Stomach (tissue), 9 donors: Measurements from ENCODE around the gene MSN. TPM values are rescaled to one million over a fixed set of nuclear protein-coding genes. Genes with fewer than 3 reads are reported as not detected.
A peak's percentile ranks its signal among the peaks of the same experiment; 100 is the strongest.
"Not testable (repeated sequence)": the region's sequence is repeated elsewhere in the genome, so short reads cannot be mapped to it uniquely, and the experiment has no call there.

Source experiments
- DNase-seq, 2 donors: peaks; one replicate each; pipeline versions ENCODE4 v3.0.0 to v3.0.0-alpha.2; 2013 to 2019
- H3K27ac ChIP-seq, 5 donors: fragments of 200-600 bp in 4 of 5; sonication (generic) in 4 of 5; one replicate each; pipeline ENCODE4 v1.5.1; 2013 to 2019; ENCODE audit warnings: mild to moderate bottlenecking in 1 of 5, moderate library complexity in 1 of 5
- H3K27me3 ChIP-seq, 3 donors: fragments of 200-600 bp; sonication (generic); one replicate each; pipeline ENCODE4 v1.5.1; 2017 to 2019; ENCODE audit warnings: mixed run types in 1 of 3
- H3K36me3 ChIP-seq, 4 donors: fragments of 200-600 bp; sonication (generic); 1 replicate in 3 of 4; 2 replicates in 1 of 4; pipeline ENCODE4 v1.5.1; 2016 to 2019
- H3K4me1 ChIP-seq, 4 donors: fragments of 200-600 bp; sonication (generic); one replicate each; pipeline ENCODE4 v1.5.1; 2016 to 2019
- H3K4me3 ChIP-seq, 4 donors: fragments of 200-600 bp; sonication (generic) in 3 of 4; one replicate each; pipeline ENCODE4 v1.5.1; 2016 to 2019; ENCODE audit warnings: mild to moderate bottlenecking in 1 of 4
- H3K9me3 ChIP-seq, 4 donors: fragments of 200-600 bp; sonication (generic); one replicate each; pipeline ENCODE4 v1.5.1; 2016 to 2019
- EP300 ChIP-seq: sonication (generic); formaldehyde crosslinking; IDR thresholded peaks from one replicate; pipeline ENCODE4 v1.6.1; 2017; ENCODE audit warnings: antibody characterized with exemption
- POLR2A ChIP-seq, 4 donors: fragments of 450-650 bp; IDR thresholded peaks; one replicate each; pipeline ENCODE4 v1.6.1; 2016; ENCODE audit warnings: antibody characterized with exemption in 4 of 4, control low read depth in 2 of 4, mild to moderate bottlenecking in 1 of 4, moderate library complexity in 1 of 4
- POLR2AphosphoS5 ChIP-seq, 3 donors: sonication (generic); formaldehyde crosslinking; IDR thresholded peaks; one replicate each; pipeline ENCODE4 v1.6.1; 2016; ENCODE audit warnings: antibody characterized with exemption in 3 of 3
- WGBS, 5 donors: extraction: QIAGEN DNeasy Blood & Tissue Kit in 3 of 5; methylation state at CpG; one replicate each; pipeline versions ENCODE4 v1.1.5 to v1.1.7; 2013 to 2018; 5-methylcytosine and 5-hydroxymethylcytosine counted together
- intact Hi-C: fragments of 100-400 bp; cut with DNase I; formaldehyde crosslinking; loops from one replicate; pipeline ENCODE4 v1.15.1; 2023; ENCODE audit warnings: low total_unique reads
- polyA plus RNA-seq, 3 donors: library from polyadenylated mRNA; stranded (reverse); fragments of 200-250 nt; gene quantifications; one replicate each; pipeline ENCODE4 v1.2.3, GENCODE V29; 2013
- total RNA-seq, 5 donors: library from RNA; depleted of rRNA; stranded (reverse); fragments of >200 nt; gene quantifications; one replicate each; pipeline versions ENCODE4 v1.1.0 to v1.2.3, GENCODE V29; 2014 to 2016
- TF ChIP-seq, protein P1 (sequence below), 7 experiments: fragments of 450-650 bp in 4 of 7; fragments of 200-600 bp in 3 of 7; sonication (generic) in 3 of 7; IDR thresholded peaks; one replicate each; pipeline ENCODE4 v1.5.1; 2016 to 2019; ENCODE audit warnings: antibody characterized with exemption in 7 of 7, control low read depth in 2 of 7, mild to moderate bottlenecking in 1 of 7
- donor health status: healthy with polysubstance abuse.
- donor health status: Bipolar disorder and iron deficiency.
- donor health status: healthy.

Gene MSN
- total and polyA plus RNA-seq, 8 donors, result 50.0 to 90.2 (median 73.1) TPM

DNA sequence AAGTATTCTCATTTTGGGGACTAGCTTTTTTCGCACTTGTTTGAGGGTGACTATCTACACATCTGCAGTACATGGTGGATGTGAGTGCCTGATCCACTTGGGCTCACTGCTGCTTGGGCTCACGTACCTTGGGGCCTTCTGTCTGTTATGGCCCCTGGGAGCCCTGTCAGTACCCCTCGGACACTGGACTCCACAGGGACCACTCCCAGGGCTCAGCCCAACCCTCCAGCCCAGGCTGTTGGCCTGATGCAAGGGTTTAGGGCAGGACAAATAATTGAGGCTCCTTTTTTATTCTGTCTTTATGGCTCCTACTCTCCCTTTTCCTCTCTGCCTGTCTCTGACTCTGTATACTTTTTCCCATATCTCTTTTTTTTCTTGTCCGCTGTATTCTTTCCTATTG, 32.7 kb upstream of the MSN start:
- no peak overlapping the region for H3K4me3 ChIP-seq
- DNase-seq, result no peak
- TF ChIP-seq, protein P1, sequence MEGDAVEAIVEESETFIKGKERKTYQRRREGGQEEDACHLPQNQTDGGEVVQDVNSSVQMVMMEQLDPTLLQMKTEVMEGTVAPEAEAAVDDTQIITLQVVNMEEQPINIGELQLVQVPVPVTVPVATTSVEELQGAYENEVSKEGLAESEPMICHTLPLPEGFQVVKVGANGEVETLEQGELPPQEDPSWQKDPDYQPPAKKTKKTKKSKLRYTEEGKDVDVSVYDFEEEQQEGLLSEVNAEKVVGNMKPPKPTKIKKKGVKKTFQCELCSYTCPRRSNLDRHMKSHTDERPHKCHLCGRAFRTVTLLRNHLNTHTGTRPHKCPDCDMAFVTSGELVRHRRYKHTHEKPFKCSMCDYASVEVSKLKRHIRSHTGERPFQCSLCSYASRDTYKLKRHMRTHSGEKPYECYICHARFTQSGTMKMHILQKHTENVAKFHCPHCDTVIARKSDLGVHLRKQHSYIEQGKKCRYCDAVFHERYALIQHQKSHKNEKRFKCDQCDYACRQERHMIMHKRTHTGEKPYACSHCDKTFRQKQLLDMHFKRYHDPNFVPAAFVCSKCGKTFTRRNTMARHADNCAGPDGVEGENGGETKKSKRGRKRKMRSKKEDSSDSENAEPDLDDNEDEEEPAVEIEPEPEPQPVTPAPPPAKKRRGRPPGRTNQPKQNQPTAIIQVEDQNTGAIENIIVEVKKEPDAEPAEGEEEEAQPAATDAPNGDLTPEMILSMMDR (IDR thresholded peaks at IDR 0.05), result no peak
- TF ChIP-seq EP300, result no peak
- no peak for TF ChIP-seq POLR2A (IDR thresholded peaks at IDR 0.05)
- TF ChIP-seq POLR2AphosphoS5 (IDR thresholded peaks at IDR 0.05), result no peak
- no peaks in the 10 kb centered on the region for H3K4me1 ChIP-seq
- intact Hi-C loops, result no loop called here
- H3K36me3 ChIP-seq, result no peaks in the 10 kb centered on the region
- WGBS, 5 donors, result 76 to 81% (median 77%) methylated on average over 4 of the region's 4 CpGs
- no peaks in the 10 kb centered on the region for H3K27me3 ChIP-seq
- peak overlapping the region in 3 of 5 donors; percentile 41 to 67 (median 58) for H3K27ac ChIP-seq
- no peaks in the 10 kb centered on the region for H3K9me3 ChIP-seq

GRCh38 chrX:65635378-65635777, 32.1 kb upstream of the MSN start:
- H3K27ac ChIP-seq, result peak overlapping the region in 4 of 5 donors; percentile 35 to 67 (median 50)
- no peaks in the 10 kb centered on the region for H3K27me3 ChIP-seq
- 40 to 61% (median 48%) methylated on average over 3 of the region's 3 CpGs for WGBS, 5 donors
- peak in 1 of 2 donors; percentile 76 for DNase-seq
- H3K4me3 ChIP-seq, result no peak overlapping the region
- no peaks in the 10 kb centered on the region for H3K36me3 ChIP-seq
- H3K9me3 ChIP-seq, result no peaks in the 10 kb centered on the region
- H3K4me1 ChIP-seq, result no peaks in the 10 kb centered on the region
- no peak for TF ChIP-seq POLR2A (IDR thresholded peaks at IDR 0.05)
- TF ChIP-seq, protein P1 (IDR thresholded peaks at IDR 0.05), result no peak
- TF ChIP-seq EP300, result no peak
- no peak for TF ChIP-seq POLR2AphosphoS5 (IDR thresholded peaks at IDR 0.05)
- intact Hi-C loops, result no loop called here

DNA sequence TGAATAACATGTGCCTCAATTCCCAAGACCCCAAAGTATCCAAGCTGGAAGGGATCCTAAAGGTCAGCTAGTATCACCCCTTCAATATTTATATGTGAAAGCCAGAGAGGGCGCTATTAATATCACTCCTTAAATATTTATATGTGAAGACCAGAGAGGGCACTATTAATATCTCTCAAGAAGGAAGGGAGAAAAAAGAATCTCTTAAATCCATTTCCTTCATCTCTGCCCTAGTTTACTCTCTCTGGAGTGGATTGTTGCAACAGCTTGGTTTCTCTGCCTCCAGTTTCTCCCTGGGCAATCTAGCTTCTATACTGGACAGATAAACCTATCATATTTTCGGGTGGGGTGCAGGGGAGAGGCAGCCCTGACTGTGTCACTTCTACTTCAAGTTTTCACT, 31.6 kb upstream of the MSN start:
- no peak for DNase-seq
- TF ChIP-seq EP300 (no peak), POLR2A (IDR thresholded peaks at IDR 0.05) (no peak)
- TF ChIP-seq, protein P1 (IDR thresholded peaks at IDR 0.05), result no peak
- no peaks in the 10 kb centered on the region for H3K36me3 ChIP-seq
- H3K4me1 ChIP-seq, result no peaks in the 10 kb centered on the region
- H3K4me3 ChIP-seq, result no peak overlapping the region
- H3K9me3 ChIP-seq, result no peaks in the 10 kb centered on the region
- WGBS, 5 donors, result 34 to 58% (median 46%) methylated on average over 2 of the region's 2 CpGs
- peak overlapping the region in 3 of 5 donors; percentile 35 to 67 (median 58) for H3K27ac ChIP-seq
- intact Hi-C loops, result no loop called here
- no peaks in the 10 kb centered on the region for H3K27me3 ChIP-seq

- H3K27me3 ChIP-seq, H3K36me3 ChIP-seq, intact Hi-C loops, H3K4me3 ChIP-seq, DNase-seq, H3K4me1 ChIP-seq, H3K9me3 ChIP-seq: not testable (repeated sequence)
- peak overlapping the region in 2 of 5 donors; percentile 58 to 67 for H3K27ac ChIP-seq
- 57 to 69% (median 60%) methylated on average over 3 to 4 of the region's 4 CpGs for WGBS, 5 donors
These were observed 31.2 kb upstream of the MSN start for GRCh38 chrX:65636261-65636660.

DNA sequence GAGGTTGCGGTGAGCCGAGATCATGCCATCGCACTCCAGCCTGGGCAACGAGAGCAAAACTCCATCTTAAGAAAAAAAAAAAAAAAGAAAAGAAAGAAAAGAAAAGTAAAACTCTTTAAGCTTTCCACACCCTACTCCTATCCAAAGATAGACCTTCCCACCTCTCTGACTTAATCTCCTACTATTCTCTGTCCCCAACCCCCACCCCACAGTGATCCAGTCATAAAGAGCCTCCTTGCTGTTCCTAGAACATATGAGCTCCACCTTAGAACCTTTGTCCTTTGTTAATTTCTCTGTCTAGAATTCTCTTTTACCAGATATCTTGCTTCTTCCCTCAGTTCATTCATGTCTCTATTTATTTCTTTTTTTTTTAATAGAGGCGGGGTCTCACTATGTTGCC, 30.1 kb upstream of the MSN start:
- Histone ChIP-seq H3K4me1 (no peaks in the 10 kb centered on the region), H3K27me3 (no peaks in the 10 kb centered on the region), H3K4me3 (no peak overlapping the region), H3K9me3 (no peaks in the 10 kb centered on the region), H3K36me3 (no peaks in the 10 kb centered on the region), H3K27ac (no peak overlapping the region)
- TF ChIP-seq EP300 (no peak), POLR2A (IDR thresholded peaks at IDR 0.05) (no peak), POLR2AphosphoS5 (IDR thresholded peaks at IDR 0.05) (no peak)
- TF ChIP-seq, protein P1 (IDR thresholded peaks at IDR 0.05), result no peak
- intact Hi-C loops, result no loop called here
- WGBS, 5 donors, result 89 to 95% (median 91%) methylated on average over 4 to 5 of the region's 5 CpGs
- no peak for DNase-seq
